HG03025 (cell line): ENCODE data around the gene ARID5B.

Source experiments
- ATAC-seq: cut with Tn5 transposase; IDR thresholded peaks from one replicate; pipeline ENCODE4 v1.9.1; 2021; ENCODE audit warnings: mild to moderate bottlenecking, moderate library complexity; ENCODE audit not compliant: unreplicated experiment, low FRiP score

The ARID5B gene

DNA sequence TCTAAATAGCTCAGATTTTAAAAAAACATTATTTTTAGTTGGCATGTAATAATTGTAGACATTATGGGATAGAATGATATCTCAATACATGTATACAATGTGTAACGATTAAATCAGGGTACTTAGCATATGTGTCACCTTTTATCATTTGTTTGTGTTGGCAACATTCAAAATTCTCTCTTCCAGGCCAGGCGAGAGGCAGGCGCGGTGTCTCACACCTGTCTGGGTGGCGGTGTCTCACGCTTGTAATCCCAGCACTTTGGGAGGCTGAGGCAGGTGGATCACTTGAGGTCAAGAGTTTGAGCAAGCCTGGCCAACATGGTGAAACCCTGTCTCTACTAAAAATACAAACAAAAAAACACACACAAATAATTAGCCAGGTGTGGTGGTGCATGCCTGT lies 215.4 kb downstream of the ARID5B start:
- ATAC-seq: no peak

DNA sequence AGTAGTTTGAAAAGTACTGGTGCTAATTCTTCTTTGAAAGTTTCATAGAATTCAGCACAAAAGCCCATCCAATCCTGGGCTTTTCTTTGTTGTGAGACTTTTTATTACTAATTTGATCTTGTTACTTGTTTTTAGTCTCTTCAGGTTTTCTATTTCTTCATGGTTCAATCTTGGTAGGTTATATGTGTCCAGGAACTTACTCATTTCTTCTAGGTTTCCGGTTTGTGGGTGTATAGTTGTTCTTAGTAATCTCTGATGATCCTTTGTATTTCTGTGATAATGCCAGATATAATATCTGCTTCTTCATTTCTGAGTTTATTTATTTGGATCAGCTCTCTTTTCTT lies 219.7 kb downstream of the ARID5B start:
- no peak for ATAC-seq

DNA sequence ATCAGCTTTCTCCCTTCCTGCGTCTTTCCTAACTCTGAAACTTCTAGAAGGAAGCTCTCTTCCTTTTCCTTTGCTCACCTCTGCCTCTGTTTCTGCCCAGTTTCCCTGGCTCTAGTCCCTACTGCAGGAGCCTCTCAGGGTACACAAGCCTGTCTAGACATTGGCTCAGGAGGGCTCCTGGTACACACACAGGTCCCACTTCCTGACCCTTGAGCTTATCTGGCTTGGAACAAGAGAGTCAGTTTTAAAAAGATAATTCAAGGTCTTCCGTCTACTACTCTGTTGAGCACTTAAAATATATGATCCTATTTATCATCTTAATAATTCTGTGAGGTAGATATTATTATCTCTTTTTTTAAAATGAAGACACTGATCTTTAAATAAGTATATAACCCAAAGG lies 226.5 kb downstream of the ARID5B start:
- ATAC-seq: no peak

DNA sequence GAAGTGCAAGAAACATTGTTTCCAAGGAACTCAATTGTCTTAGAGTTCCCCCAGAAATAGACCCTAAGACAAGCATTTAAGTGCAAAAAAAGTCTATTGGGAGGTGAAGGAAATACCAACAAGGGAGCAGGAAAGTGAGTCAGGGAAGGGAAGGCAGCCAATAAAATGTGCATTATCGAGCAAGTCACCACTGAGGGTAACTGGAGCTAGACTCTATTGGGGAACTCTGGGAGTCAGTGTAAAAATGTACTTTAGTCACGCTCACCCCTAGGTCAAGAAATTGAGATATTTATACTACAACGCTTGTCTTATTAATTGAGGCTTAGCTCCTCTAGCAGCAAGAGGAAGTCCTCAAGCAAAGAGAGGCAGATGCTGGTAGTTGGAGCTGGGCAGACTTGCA lies 229.4 kb downstream of the ARID5B start:
- no peak for ATAC-seq

DNA sequence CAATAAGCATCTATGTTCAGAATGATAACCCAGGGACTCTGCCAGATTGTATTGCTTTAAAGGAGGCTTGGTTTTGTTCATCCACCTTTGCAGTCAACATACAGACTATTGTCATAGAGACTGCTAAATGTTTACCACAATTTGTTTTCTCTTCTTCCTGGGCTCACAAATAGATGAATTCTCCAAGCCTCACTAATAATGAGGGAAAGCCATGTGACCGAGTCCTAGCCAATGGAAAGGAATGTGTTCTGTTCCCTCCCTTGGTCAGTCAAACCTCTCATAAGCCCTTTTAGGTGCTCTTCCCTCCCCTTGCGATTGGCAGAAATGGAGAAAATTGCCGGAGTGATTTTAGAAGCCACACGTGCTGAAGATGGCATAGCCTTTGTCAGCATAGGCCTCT lies 230.2 kb downstream of the ARID5B start:
- no peak for ATAC-seq

DNA sequence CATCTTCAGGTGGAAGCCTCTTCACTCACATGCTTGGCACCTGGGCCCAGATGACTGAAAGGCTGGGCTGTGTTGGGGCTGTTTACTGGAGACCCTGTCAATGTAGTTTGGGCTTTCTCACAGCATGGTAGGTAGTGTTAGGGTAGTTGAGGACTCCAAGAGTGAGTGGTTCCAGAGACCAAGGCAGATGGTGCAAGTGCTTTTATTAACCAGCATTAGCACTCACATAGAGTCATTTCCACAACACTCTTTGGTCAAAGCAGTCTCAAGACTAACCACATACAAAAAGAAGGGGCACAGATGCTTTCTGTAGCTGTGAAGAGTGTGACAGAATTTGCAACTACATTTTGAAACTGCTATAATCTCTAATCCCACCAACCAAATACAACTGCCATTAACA lies 232.1 kb downstream of the ARID5B start:
- no peak for ATAC-seq

DNA sequence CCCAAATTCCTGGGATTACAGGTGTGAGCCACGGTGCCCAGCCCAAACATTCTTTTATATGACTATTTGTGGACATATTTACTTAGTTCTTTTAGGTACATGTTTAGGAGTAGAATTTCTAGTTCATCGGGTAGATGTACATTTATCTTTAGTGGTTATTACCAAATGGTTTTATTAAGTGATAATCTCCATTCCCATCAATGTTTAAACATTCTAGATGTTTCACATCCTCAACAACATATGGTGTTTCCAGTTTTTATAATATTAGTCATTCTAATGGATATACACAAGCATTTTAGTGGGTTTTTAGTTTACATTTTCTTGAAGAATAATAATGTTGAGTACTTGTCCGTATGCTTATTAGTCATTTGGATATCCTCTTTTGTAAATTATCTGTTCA lies 235.4 kb downstream of the ARID5B start:
- ATAC-seq: no peak
